GM12864 (cell line): ENCODE results near the gene CSNK1G1.

Experiments used
- DNase-seq: peaks from one replicate; pipeline ENCODE4 v3.0.0-alpha.2; 2011; ENCODE audit warnings: low read depth
- H3K4me3 ChIP-seq: 2 replicates; pipeline ENCODE4 v1.5.1; 2011; ENCODE audit warnings: mild to moderate bottlenecking, low read depth, low read length, control low read depth
- TF ChIP-seq, protein P1 (sequence below): IDR thresholded peaks from 2 replicates; pipeline ENCODE4 v1.5.1; 2011; ENCODE audit warnings: low read depth, mild to moderate bottlenecking, moderate library complexity, low read length, control low read depth, inconsistent platforms; ENCODE audit errors: missing control alignments

Gene CSNK1G1

DNA sequence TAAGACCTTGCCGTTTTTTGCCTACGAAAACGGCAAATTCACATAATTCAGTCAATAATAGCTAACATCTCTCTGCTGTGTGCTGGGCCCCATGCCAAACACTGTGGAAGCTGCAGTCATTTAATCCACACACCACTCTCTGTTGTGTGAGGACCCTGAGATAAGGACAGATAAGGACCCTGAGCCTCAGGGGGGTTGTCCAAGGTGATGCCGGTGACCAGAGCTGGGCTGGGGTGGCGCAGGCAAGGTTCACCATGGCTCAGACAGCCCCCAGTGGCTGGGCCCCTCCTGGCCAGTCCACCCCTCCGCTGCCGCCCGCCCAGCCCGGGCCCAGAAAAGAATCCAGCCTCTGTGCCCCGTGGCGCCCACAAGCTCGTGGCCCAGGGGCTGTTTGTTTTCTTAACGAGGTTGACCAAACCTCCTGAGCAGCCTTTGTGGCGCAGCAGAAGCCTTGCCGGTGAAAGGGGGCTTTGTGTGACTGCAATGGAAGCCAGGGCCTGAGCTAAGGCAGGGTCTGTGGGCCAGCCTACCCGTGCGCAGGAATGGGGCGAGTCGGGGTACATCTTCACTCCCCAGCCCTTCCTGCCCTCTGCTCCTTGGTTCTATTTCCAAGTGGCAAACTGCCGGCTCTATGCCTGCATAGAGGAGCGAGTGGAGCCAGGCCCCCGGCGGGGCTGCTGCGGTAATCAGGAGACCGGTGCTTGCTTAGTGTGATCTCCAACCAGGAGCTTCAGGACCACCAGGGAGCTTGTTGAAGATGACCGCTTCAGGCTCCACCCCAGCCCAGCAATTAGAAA is 208.9 kb downstream of the CSNK1G1 start:
- TF ChIP-seq, protein P1, sequence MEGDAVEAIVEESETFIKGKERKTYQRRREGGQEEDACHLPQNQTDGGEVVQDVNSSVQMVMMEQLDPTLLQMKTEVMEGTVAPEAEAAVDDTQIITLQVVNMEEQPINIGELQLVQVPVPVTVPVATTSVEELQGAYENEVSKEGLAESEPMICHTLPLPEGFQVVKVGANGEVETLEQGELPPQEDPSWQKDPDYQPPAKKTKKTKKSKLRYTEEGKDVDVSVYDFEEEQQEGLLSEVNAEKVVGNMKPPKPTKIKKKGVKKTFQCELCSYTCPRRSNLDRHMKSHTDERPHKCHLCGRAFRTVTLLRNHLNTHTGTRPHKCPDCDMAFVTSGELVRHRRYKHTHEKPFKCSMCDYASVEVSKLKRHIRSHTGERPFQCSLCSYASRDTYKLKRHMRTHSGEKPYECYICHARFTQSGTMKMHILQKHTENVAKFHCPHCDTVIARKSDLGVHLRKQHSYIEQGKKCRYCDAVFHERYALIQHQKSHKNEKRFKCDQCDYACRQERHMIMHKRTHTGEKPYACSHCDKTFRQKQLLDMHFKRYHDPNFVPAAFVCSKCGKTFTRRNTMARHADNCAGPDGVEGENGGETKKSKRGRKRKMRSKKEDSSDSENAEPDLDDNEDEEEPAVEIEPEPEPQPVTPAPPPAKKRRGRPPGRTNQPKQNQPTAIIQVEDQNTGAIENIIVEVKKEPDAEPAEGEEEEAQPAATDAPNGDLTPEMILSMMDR: no peak
- no peak overlapping the region for H3K4me3 ChIP-seq
- DNase-seq: no peak

DNA sequence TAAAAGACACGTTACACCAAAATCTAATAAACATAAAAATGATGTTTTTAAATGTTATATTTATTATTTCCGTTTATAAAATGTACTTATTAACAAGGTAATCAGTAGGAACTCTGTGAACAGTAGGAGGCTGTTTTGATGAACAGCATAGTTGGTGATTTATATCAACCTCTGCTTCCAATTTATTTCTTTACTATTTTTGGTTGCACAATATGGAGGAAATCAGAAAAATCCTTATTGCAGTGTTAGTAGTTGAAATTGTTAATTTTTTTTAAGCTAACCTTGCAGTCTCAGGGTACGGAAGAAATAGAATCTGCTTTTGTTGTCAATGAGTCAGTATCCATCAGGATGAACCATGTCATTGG is 209.5 kb downstream of the CSNK1G1 start:
- DNase-seq: no peak
- no peak overlapping the region for H3K4me3 ChIP-seq
- TF ChIP-seq, protein P1: no peak

DNA sequence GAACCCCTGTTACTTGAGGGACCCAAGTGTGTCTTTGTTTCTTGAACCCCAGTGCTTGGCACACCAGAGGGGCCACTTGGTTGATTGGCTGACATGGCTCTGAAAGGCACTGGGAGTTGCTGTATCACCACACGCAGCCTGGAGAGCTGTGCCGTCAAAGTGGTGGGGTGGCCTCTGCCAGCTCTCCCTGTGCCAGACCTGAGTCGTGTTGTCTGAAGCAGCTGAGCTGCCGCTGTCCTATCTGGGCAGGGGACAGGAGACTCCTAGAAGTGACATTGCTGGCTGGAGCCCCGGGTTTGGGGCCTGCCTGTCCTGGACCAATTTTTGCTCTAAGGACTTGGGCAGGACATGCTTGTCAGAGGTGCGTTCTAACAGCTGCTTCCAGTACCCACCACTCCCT is 209.9 kb downstream of the CSNK1G1 start:
- no peak for DNase-seq

DNA sequence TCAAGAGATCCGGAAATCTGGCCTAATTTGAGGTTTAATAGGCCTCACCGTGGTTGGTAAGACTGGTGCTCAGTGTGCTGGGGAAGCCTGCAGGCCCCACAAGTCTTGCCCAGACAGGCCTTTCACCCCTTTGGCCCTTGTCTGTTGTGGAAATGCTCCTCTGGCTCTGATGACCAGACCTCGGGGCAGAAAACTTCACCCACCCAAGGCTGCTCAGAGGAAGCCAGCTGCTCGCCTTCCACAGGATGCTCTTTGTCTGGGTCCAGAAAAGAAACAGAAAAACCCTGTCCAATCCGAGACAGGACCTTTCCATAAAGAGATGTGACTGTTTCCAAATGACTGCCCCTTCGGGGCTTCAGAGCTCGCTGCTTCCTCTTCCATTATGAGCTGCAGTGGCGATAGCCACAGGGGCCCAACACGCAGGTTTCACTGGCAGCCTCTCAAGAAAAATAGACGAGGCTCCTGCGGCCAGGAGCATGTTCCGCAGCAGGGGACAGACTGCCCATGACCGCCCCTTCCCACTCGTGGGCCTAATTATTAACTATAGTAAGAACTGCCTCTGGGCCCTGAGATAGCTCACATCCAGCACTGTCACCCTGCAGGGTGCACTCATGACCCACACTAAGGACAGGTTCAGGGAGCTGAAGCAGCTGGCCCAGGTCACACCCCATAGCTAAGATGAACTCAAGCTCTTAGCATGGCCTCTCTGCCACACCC is 211.2 kb downstream of the CSNK1G1 start:
- DNase-seq: peak; percentile 59

More for the DNA sequence above, 209.9 kb downstream of the CSNK1G1 start:
- H3K4me3 ChIP-seq: no peak overlapping the region
- TF ChIP-seq, protein P1: no peak

DNA sequence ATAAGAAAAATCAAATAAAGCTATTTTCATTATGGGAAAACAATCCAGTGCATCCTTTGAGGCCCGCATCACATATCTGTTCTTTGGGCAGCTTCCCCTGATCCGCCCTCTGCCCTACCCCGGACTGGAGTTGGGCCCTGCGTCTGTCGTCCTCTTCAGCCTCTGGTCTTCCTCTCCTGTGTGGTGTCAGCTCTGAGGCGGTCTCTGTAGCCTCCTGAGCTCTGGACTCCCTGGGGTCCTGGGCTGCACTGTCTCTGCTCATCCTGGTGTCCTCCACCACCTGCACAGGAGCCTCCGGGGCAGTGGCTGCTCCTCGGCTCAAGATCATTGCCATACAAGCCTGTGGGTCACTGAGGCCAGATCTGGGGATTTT is 211.8 kb downstream of the CSNK1G1 start:
- no peak for DNase-seq
- TF ChIP-seq, protein P1: no peak
- H3K4me3 ChIP-seq: peak overlapping the region; percentile 14; the same call in 1 of the 2 replicates

More for the DNA sequence above, 211.2 kb downstream of the CSNK1G1 start:
- TF ChIP-seq, protein P1: no peak
- H3K4me3 ChIP-seq: no peak overlapping the region; the same call in 1 of the 2 replicates

DNA sequence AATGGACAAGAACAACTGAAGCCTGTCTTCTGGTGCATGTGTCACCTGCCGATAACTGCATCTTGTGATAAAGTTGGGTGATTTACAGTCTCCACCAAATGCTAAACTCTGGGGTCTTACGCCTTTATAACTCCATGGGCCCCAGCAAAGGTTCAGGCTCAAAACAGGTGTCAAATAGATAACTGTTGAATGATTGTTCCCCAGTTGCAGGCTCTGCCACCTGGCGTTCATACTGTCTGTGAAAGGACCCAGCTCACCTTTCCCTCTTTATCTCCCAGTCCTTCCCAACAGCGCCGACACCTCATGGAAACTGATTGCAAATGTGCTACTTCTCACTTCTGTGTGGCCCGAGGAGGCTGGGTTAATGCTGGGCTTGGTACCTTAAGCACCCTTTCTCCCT is 212.7 kb downstream of the CSNK1G1 start:
- TF ChIP-seq, protein P1: no peak
- DNase-seq: no peak
- no peak overlapping the region for H3K4me3 ChIP-seq
